ENCODE measurements around the gene USP13. TPM values are rescaled to one million over a fixed set of nuclear protein-coding genes. Genes with fewer than 3 reads are reported as not detected.

Gene USP13
- total and polyA plus RNA-seq, 10 of the 15 experiments (the other 5 are each of a cell fraction or from before 2014, with no cell fraction given) = 3.2 to 20.8 (median 9.0) TPM

DNA sequence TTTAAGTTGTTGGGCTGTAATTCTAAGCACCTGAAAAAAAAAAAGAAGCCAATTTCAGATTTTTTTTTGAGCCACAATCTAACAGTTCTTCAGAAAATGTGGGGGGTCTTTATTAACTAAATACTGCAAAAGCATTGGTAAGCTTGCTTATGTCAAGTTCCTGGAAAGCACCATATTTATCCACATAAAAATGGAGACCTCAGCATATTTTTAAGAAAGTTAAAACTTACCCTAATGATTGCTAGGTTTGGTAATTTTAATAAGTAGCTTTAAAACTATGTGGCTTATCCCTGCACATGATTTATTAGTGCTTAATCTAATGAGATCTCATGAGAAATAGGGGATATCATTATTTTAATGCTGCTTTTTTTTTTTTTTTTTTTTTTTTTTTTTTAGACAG, 156.8 kb downstream of the USP13 start (continued):
- TF ChIP-seq, protein P1, sequence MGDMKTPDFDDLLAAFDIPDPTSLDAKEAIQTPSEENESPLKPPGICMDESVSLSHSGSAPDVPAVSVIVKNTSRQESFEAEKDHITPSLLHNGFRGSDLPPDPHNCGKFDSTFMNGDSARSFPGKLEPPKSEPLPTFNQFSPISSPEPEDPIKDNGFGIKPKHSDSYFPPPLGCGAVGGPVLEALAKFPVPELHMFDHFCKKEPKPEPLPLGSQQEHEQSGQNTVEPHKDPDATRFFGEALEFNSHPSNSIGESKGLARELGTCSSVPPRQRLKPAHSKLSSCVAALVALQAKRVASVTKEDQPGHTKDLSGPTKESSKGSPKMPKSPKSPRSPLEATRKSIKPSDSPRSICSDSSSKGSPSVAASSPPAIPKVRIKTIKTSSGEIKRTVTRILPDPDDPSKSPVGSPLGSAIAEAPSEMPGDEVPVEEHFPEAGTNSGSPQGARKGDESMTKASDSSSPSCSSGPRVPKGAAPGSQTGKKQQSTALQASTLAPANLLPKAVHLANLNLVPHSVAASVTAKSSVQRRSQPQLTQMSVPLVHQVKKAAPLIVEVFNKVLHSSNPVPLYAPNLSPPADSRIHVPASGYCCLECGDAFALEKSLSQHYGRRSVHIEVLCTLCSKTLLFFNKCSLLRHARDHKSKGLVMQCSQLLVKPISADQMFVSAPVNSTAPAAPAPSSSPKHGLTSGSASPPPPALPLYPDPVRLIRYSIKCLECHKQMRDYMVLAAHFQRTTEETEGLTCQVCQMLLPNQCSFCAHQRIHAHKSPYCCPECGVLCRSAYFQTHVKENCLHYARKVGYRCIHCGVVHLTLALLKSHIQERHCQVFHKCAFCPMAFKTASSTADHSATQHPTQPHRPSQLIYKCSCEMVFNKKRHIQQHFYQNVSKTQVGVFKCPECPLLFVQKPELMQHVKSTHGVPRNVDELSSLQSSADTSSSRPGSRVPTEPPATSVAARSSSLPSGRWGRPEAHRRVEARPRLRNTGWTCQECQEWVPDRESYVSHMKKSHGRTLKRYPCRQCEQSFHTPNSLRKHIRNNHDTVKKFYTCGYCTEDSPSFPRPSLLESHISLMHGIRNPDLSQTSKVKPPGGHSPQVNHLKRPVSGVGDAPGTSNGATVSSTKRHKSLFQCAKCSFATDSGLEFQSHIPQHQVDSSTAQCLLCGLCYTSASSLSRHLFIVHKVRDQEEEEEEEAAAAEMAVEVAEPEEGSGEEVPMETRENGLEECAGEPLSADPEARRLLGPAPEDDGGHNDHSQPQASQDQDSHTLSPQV (IDR thresholded peaks at IDR 0.05) = no peak
- no peak for TF ChIP-seq POLR2AphosphoS2 (IDR thresholded peaks at IDR 0.05; ENCODE audit: low read depth, low read length)
- TF ChIP-seq CEBPB (IDR thresholded peaks at IDR 0.05; ENCODE audit: borderline replicate concordance in 1 of 2, low read depth in 2 of 2, low read length in 2 of 2) = no peak
- TF ChIP-seq HDAC2 (IDR thresholded peaks at IDR 0.05) = no peak
- no peak for TF ChIP-seq ZNF622 (IDR thresholded peaks at IDR 0.05)
- TF ChIP-seq TCF12 (IDR thresholded peaks at IDR 0.05; ENCODE audit: low read depth, low read length) = no peak
- no peak for TF ChIP-seq TARDBP (IDR thresholded peaks at IDR 0.05; ENCODE audit: borderline replicate concordance)

DNA sequence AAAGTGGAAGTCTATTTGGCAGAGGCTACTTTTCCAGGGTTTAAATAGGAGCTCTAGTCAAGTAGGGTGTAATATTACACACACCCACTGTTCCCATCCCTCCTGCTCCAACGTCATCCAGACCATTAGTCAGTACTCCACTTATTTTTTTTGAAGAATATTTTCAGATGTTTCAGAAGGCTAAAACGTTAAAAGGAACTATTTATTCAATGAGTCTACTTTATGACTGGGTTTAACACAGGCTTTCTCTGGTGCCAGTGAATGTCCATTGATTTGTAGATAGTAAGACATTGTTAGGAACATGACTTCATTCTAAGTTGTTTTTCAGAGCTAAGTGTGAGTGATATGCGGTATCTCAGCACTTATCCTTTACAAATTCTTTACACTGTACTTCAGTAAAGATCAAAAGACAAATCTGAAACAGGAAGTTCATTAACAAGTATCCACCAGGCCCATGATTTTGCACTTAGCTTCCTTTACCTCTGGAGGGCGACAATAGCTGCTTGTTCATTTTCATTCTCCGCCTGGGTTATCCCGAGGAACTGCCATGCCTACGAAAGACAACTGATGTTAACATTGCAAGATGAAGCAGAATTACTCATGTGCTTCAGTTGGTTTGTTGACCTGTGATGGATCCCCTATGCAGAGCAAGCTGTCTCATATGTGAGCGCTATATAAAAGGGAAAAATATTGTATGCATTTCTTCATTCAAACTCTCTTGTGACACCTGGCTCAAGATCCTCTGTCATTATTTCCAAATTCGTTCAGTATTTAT, 158.7 kb downstream of the USP13 start:
- H3K4me1 ChIP-seq (ENCODE audit: control insufficient read depth, insufficient read depth, low read length) = no peaks in the 10 kb centered on the region
- ChIA-PET CTCF (interaction anchor here (0.5 to 3.7 kb wide), 55 partner anchors 9 to 867 kb away, joined by 3 to 47 read pairs (median 5); partner anchors contain the start of genes CCDC39, PEX5L and TTC14), SMC1A (ENCODE audit: uncharacterized antibody, unreplicated experiment) (interaction anchor here (0.6 to 3.2 kb wide), 52 partner anchors 11 to 867 kb away, joined by 3 to 30 read pairs (median 4); partner anchors contain the start of gene TTC14), RAD21 (ENCODE audit: unreplicated experiment) (interaction anchor here (0.8 to 2.5 kb wide), 28 partner anchors 9 to 873 kb away, joined by 3 to 35 read pairs (median 4); partner anchors contain the start of gene TTC14), POLR2A (no interaction called here)
- no peak overlapping the region for H3K9ac ChIP-seq (ENCODE audit: control insufficient read depth, insufficient read depth, low read length)
- H3K9me3 ChIP-seq (replicated peaks; ENCODE audit: control insufficient read depth, insufficient read depth, low read length) = no peaks in the 10 kb centered on the region
- intact Hi-C loops (cut with micrococcal nuclease; ENCODE audit: unreplicated experiment) = loop anchor here (1.0 to 2.0 kb wide), 5 partner anchors 71 to 784 kb away; no protein-coding TSS in a partner anchor
- no peak overlapping the region for H3K27ac ChIP-seq (ENCODE audit: control insufficient read depth, insufficient read depth)
- no peaks in the 10 kb centered on the region for H4K20me1 ChIP-seq (ENCODE audit: control insufficient read depth, insufficient read depth)
- peak; percentile 40 for DNase-seq (ENCODE audit: low read depth, low spot score)
- no peak overlapping the region for H3K4me3 ChIP-seq
- BruUV-seq (replicated peaks) = no TSS peak
- no peaks in the 10 kb centered on the region for H3K27me3 ChIP-seq (replicated peaks in 1 of 2; ENCODE audit: control insufficient read depth in 2 of 2, insufficient read depth in 2 of 2, low read length in 1 of 2)
- WGBS (ENCODE audit: insufficient coverage, insufficient replicate concordance, low lambda C conversion rate, missing lambda C conversion rate) = 11% methylated on average over 9 of the region's 9 CpGs
- H3K4me2 ChIP-seq (ENCODE audit: control insufficient read depth, insufficient read depth) = no peak overlapping the region
- in situ Hi-C loops (cut with MboI) = loop anchor here (5.0 kb wide), 1 partner anchor 791 kb away; the partner anchor contains the start of gene TTC14
- peak overlapping the region; percentile 76 for H2AFZ ChIP-seq (ENCODE audit: control insufficient read depth, low read depth, low read length)
- no peaks in the 10 kb centered on the region for H3K36me3 ChIP-seq (ENCODE audit: control insufficient read depth in 2 of 2, insufficient read depth in 2 of 2, low read length in 1 of 2)
- ATAC-seq = peak; percentile 94
- peak; percentile 95 for FAIRE-seq
- no peaks in the 10 kb centered on the region for H3K79me2 ChIP-seq (ENCODE audit: control insufficient read depth, insufficient read depth, low read length)
- TF ChIP-seq KDM1A (IDR thresholded peaks at IDR 0.05; ENCODE audit: borderline replicate concordance) = no peak
- TF ChIP-seq IKZF2 (IDR thresholded peaks at IDR 0.05) = peak in 1 of 2 experiments; percentile 30; a peak in 1 of 4 replicates
- TF ChIP-seq CBFB (IDR thresholded peaks at IDR 0.05; ENCODE audit: low read depth) = no peak
- TF ChIP-seq DPF2 (IDR thresholded peaks at IDR 0.05) = peak; percentile 35; the same call in 1 of the 2 replicates
- no peak for TF ChIP-seq EGR1 (IDR thresholded peaks at IDR 0.05; ENCODE audit: borderline replicate concordance in 1 of 2, low read depth in 2 of 2, low read length in 2 of 2)
- TF ChIP-seq YY1 (IDR thresholded peaks at IDR 0.05; ENCODE audit: low read depth, low read length) = peak; percentile 57; the same call in 1 of the 2 replicates
- no peak for TF ChIP-seq STAT3 (IDR thresholded peaks at IDR 0.05; ENCODE audit: low read depth, low read length)
- TF ChIP-seq KLF5 (IDR thresholded peaks at IDR 0.05; ENCODE audit: partially characterized antibody) = no peak
- no peak for TF ChIP-seq SUZ12 (IDR thresholded peaks at IDR 0.05; ENCODE audit: unreplicated experiment)
- TF ChIP-seq, protein P2, sequence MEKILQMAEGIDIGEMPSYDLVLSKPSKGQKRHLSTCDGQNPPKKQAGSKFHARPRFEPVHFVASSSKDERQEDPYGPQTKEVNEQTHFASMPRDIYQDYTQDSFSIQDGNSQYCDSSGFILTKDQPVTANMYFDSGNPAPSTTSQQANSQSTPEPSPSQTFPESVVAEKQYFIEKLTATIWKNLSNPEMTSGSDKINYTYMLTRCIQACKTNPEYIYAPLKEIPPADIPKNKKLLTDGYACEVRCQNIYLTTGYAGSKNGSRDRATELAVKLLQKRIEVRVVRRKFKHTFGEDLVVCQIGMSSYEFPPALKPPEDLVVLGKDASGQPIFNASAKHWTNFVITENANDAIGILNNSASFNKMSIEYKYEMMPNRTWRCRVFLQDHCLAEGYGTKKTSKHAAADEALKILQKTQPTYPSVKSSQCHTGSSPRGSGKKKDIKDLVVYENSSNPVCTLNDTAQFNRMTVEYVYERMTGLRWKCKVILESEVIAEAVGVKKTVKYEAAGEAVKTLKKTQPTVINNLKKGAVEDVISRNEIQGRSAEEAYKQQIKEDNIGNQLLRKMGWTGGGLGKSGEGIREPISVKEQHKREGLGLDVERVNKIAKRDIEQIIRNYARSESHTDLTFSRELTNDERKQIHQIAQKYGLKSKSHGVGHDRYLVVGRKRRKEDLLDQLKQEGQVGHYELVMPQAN (conservative IDR thresholded peaks at IDR 0.05) = no peak
